NCI-H345 (cell line): Measurements from ENCODE around the gene TM9SF1.
A peak's percentile ranks its signal among the peaks of the same experiment; 100 is the strongest.

Experiments
- DNase-seq: peaks from one replicate; lab custom pipeline; 2025; lab: John Stamatoyannopoulos, UW

TM9SF1 gene

DNA sequence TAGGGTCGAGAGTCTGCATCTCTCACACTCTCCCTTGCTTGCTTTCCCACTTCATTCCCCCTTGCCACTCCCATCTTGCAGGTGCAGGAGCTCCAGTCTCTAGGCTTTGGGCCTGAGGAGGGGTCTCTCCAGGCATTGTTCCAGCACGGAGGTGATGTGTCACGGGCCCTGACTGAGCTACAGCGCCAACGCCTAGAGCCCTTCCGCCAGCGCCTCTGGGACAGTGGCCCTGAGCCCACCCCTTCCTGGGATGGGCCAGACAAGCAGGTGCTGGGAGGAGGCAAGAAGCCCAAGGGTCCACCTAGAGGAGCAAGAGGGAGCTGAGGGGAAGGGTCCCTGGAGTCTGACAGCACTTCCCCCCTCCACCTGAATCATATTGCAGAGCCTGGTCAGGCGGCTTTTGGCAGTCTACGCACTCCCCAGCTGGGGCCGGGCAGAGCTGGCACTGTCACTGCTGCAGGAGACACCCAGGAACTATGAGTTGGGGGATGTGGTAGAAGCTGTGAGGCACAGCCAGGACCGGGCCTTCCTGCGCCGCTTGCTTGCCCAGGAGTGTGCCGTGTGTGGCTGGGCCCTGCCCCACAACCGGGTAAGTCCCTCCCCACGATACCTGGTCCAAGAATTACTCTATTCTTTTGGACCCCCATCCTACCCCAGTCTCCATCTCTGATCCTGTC lies 43.7 kb downstream of the TM9SF1 start:
- no peak for DNase-seq

DNA sequence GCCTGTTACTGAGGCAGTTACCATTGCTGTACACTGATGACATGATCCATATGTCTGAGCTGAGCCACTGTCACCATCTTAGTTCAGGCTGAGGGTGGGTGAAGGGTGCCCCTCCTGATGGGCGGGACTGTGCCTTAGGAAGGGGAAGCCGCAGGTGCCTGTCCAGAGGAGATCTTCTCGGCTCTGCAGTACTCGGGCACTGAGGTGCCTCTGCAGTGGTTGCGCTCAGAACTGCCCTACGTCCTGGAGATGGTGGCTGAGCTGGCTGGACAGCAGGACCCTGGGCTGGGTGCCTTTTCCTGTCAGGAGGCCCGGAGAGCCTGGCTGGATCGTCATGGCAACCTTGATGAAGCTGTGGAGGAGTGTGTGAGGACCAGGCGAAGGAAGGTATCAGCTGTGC lies 44.2 kb downstream of the TM9SF1 start:
- DNase-seq = no peak

DNA sequence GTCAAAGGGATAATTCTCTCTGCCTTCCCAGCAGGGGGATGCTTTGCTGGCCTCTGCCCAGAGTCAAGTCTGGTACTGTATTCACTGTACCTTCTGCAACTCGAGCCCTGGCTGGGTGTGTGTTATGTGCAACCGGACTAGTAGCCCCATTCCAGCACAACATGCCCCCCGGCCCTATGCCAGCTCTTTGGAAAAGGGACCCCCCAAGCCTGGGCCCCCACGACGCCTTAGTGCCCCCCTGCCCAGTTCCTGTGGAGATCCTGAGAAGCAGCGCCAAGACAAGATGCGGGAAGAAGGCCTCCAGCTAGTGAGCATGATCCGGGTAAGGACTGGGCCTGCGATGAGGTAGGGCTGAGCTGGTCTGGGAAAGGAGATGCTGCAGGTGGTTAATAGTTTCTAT lies 44.7 kb downstream of the TM9SF1 start:
- DNase-seq = no peak

DNA sequence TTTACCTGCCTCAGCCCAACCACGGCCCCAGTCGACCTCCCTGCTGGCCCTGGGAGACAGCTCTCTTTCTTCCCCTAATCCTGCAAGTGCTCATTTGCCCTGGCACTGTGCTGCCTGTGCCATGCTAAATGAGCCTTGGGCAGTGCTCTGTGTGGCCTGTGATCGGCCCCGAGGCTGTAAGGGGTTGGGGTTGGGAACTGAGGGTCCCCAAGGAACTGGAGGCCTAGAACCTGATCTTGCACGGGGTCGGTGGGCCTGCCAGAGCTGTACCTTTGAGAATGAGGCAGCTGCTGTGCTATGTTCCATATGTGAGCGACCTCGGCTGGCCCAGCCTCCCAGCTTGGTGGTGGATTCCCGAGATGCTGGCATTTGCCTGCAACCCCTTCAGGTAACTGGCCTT lies 45.2 kb downstream of the TM9SF1 start:
- DNase-seq = no peak

DNA sequence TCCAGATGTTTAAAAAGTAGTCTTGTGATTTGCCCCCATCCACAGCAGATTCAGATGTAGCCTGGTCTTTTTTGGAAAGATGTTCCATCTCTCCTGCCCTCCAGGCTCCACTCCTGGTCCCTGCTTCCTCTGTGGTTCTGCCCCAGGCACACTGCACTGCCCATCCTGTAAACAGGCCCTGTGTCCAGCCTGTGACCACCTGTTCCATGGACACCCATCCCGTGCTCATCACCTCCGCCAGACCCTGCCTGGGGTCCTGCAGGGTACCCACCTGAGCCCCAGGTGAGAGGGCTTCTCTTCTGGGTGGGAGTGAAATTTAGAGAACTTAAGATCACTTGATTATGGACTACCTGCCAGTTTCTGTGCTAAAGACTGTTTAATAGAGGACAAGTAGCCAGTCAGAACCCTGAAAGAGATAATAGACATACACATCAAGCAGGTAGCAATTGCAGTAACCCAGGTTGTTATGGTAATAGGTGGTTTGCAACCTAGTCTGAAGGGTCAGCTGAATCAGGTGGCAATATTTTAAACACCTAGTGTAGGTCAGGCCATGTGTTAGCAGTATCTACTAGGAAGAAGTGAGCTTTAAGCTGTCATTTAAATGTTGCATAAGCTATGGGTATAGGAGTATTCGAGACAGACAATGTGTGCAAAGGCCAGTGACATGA lies 45.8 kb downstream of the TM9SF1 start:
- no peak for DNase-seq

DNA sequence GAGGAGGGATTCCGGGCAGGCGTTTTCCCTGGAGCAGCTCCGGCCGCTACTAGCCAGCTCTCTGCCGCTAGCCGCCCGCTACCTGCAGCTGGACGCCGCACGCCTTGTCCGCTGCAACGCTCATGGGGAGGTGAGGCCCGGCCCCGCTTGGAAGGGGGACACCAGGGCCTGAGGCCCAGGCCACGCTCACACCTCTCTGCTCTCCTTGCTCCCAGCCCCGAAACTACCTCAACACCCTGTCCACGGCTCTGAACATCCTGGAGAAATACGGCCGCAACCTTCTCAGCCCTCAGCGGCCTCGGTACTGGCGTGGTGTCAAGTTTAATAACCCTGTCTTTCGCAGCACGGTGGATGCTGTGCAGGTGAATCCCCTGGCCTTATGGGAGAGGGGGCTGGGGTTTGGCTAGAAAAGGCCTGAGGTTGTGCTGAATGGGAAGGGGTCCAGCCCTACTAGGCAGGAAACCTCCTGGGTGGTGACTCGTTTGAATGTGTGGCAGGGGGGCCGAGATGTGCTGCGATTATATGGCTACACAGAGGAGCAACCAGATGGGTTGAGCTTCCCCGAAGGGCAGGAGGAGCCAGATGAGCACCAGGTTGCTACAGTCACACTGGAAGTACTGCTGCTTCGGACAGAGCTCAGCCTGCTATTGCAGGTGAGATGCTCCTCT lies 47.3 kb downstream of the TM9SF1 start:
- no peak for DNase-seq

DNA sequence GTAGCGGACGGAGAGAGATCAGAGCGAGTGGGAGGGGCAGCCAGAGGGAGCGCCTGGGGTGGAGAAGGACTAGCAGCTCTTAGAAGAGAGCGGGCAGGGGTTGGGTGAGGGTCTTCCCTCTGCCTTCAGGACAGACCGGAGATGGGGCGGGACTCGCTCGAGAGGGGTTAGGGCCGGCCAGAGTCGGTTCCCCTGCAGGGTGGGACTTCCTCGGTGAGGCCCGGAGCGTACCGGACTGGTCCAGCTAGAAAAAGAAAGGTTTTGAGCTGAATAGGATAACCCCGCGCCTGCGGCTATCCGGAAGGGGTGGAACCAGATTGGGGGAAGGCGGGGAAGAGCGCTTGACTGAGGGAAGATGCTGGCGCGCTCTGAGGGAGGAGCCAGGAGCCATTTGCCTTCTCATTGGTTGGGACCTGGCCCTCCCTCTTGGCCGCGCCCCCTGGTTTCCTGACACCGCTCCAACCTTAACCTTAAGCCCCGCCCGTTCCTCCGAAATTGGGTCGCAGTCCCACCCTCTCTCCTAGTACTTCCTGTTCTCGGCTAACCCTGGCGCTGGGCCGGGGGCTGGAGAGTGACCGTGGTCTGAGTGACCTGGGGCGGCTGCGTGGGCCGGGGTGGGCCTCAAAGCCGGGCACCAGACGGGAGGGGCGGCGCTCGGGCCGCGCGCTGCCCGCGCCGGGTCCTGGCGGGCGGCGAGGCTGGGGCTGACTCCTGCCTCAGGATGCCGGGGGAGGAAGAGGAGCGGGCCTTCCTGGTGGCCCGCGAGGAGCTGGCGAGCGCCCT lies 48.1 kb downstream of the TM9SF1 start, which contains the start of gene RNF31:
Gene RNF31, plus strand, starts transcription at position 521 of the 783 bp plus-strand sequence. Its CDS starts 201 bp downstream, at position 722.
- peak; percentile 99 for DNase-seq

DNA sequence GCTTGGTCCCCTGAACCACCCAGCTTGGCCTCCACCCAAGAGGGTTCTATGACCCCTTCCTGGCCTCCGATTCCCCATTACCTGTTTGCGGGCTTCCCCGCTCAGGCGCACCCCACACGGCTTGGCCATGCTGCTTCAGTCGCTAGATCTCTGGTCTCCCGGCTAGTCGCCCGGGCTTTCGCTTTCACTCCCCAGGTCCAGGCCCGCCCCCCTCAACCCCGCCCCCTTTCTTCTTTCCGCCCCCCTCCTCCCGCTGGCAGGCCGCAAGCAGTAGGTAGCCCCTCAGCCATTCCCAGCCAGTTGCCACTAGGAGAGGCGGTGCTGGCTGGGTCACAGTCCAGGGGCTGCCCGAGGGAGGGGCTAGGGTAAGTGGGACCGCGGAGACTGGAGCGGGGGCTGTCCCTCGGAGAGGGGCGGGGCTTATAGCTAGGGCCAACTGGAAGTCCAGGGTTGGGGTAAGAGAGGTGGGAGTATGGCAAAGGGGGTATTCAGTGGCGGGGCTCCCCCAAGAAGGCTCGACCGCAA lies 48.7 kb downstream of the TM9SF1 start, which contains the start of gene PSME2:
Gene PSME2, minus strand, starts transcription at position 158 of the 525 bp plus-strand sequence. Its CDS starts 29 bp downstream, at position 129.
- peak; percentile 98 for DNase-seq

DNA sequence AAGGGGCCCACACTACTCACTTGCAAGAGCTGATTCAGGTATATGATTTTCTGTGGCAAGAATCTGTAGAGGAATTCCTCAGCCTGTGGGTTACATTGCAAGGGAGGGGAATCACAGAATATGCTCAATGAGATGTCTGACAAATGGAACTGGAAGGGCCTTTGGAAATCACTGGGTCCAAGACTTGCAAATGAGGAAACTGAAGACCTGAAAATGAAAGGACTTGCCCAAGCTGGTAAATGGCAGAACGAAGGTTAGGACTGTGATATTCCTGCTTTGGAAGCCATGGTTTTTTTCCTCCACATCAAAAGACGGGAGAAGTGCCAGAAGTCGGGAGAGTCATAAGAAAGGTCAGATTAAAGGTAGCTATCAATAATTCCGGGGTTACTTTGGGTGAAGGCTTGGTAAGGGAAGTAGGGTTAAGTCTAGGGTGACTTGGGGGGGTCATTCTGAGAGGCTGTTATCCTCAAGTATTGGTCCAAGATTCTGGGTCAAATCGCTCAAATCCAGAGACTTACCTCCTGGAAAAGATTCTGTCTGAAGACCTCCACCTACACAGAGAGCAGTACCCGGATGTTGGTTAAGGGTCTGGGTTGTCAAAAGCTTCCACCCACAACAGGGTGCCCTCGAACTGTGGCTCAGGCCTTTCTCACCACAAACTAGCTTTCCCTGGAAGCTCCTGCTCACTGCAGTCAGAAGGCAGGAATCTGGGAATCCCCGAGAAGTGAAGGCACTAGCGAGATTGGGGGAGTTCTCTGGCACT lies 49.4 kb downstream of the TM9SF1 start:
- DNase-seq = peak; percentile 42

DNA sequence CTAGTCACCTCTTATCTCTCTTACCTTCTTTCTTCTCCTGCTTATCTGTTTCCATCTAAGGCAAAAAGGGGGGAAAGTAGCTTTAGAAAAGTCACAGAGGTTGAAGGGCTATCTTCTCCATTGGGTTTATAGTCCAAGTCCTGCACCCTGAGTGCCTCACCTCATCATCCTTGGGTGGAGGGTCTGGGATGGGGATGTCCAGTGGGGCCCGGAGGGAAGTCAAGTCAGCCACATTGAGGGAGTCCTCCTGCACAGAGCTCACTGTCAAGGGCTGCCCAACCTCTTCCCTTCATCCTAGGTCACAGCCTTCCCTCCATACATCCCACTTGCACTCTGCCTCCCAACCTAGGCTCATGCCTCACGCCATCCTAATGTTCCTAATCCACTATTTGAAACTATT lies 50.0 kb downstream of the TM9SF1 start:
- DNase-seq = no peak

DNA sequence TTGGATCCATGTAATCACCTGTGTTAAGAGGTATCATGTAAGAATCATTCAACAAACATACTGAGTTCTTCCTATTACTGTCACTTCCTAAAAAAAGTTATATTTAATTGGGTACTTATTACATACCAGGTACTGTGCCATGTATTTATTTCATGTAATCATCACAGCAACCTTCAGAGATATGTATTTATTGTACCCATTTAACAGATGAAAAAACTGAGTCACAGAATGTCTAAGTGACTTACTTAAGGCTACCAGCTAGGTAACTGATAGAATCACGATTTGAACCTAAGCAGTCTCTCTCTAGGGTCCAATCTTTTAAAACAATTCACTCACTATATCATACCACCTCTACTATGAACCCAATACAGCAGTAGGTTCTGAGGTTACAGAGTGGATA lies 50.8 kb downstream of the TM9SF1 start:
- DNase-seq = no peak

DNA sequence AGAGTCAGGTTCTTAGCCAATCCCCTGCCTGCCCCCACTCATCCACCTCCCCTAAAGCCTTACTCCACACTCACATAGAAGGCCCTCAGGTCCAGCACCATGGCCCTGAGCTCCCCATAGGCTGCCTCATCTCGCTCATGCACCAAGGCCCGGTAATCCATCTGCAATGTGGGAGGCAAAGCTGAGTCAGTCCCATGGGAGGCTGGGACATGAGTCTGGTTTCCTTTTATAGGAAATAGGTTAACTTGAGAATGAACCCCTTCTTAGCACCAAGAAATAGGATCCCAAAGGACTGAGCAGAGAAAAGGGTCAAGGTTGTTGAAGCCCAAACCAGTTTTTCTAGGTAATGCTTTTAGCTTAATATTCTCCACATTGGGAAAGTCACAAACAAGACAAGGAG lies 51.7 kb downstream of the TM9SF1 start:
- no peak for DNase-seq

DNA sequence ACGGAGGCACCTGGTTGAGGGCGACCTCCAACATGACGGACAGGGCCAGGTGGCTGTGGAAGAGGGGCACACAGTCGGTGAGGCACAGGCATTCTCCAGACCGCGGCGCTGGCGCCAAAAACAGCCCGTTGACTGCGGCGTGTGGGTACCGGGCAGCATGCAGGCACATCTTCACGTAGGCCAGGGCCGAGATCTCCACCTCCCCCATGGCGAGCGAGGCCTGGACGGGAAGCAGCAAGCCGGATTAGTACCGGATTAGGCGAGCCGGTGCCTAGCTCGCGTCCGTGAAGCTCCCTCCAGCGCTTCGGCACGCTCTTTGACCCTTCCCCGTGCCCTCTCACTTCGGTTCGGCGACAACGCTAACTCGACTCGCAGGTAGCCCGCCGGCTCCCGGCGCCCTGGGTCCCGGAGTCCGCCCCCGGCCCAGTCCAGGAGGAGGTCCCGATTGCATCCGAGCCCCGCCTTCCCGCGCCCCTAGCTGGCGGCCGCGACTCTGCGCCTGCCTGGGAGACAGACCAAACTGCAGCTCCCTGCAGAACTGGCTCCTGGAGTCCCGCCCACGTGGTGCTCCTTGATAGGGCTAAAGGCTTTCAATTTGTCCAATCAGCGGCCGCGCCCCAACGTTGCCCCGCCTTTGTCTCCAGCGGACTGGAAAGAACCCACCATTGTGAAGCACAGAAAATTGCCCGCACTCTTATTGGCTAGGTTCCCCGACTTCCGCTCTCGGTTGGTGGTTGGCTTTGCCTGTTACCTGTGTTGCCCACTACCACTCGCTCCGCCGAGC lies 54.0 kb downstream of the TM9SF1 start, which contains the start of gene EMC9:
Gene EMC9, minus strand, starts transcription at position 495 of the 784 bp plus-strand sequence. Its CDS starts 287 bp downstream, at position 208.
- peak; percentile 100 for DNase-seq

DNA sequence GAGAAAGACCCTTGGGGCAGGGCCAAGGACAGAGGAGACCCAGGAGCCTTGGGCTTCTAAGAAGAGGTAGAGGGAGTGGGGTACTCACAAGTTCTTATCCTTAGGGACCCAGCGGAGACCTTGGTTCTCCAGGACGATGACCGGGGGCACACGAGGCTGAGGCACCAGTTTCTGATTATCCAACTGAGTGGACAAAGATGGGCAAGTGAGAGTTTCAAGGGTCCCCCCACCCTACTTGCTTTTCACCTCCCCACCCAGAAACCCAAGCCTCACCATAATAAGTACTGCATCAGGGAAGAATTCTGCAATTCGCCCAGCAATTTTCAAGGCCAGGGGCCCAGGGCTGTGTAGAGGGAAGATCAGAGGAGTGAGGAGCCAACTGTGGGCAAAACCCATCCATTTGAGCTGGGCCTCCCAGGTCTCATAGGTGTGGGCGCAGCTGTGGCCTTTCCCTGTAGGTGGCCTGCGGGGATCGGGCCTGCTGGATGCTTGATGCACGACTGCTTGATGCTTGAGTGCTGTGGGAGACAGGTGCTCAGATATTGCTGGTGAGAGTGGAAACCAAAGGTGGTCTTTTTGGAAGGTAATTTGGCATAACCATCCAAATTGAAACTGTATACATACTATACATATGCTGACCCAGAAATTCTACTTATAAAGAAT lies 55.8 kb downstream of the TM9SF1 start:
- peak; percentile 10 for DNase-seq
